Pancreas (tissue), 8 donors: ENCODE measurements around the gene GIMAP2. TPM values are rescaled to one million over a fixed set of nuclear protein-coding genes. Genes with fewer than 3 reads are reported as not detected.

ENCODE experiments used
- polyA plus RNA-seq, 2 donors: library from polyadenylated mRNA; stranded (reverse); fragments of 200-250 nt; gene quantifications; one replicate each; pipeline ENCODE4 v1.2.3, GENCODE V29; 2013
- total RNA-seq, 6 donors: library from RNA; stranded (reverse); fragmentation: NEBNext Ultra II Directional in 4 of 6; extraction: Animal tissue kit (Norgen Biotek cat#: 25700) in 4 of 6; gene quantifications; one replicate each; pipeline versions ENCODE4 v1.2.1 to v1.2.4, GENCODE V29; 2021 to 2023
- donor health status: healthy with polysubstance abuse.
- donor health status: DM: no; HTN: no; CAD: no; lungs with moderate emphysema.
- donor health status: DM: no; HTN: no; CAD: no.
- donor health status: Bipolar disorder and iron deficiency.
- donor health status: DM: yes; HTN: yes; CAD: no.
- donor health status: DM: no; HTN: no; CAD: no.
- donor health status: DM: no; HTN: no; CAD: no.
- donor health status: DM: yes; HTN: yes; CAD: no.

Gene GIMAP2
- total and polyA plus RNA-seq, 8 donors, result 0.51 to 6.2 (median 1.7) TPM

Other genes with a start within 250 kb of the GIMAP2 start
- gene GIMAP8, start 235.1 kb upstream of the GIMAP2 start, total RNA-seq, result 1 to 10 TPM in 5 of 6 donors, under 1 TPM in 1; 0.75 to 5.9 (median 1.8) TPM
- gene GIMAP8, start 235.1 kb upstream of the GIMAP2 start, polyA plus RNA-seq, result 1 to 10 TPM; 2.2 to 3.1 TPM
- 1 to 10 TPM; 1.1 to 5.8 (median 3.9) TPM for gene GIMAP7, start 170.8 kb upstream of the GIMAP2 start, total RNA-seq
- 10 to 100 TPM in 1 of 2 donors, 1 to 10 TPM in 1; 8.4 to 12.3 TPM for gene GIMAP7, start 170.8 kb upstream of the GIMAP2 start, polyA plus RNA-seq
- 10 to 100 TPM in 1 of 6 donors, 1 to 10 TPM in 5; 3.1 to 15.3 (median 4.6) TPM for gene GIMAP4, start 118.3 kb upstream of the GIMAP2 start, total RNA-seq
- gene GIMAP4, start 118.3 kb upstream of the GIMAP2 start, polyA plus RNA-seq, result 1 to 10 TPM; 6.7 to 7.1 TPM
- gene GIMAP6, start 53.3 kb upstream of the GIMAP2 start, total RNA-seq, result 1 to 10 TPM; 2.2 to 7.7 (median 4.0) TPM
- 1 to 10 TPM; 2.9 to 5.7 TPM for gene GIMAP6, start 53.3 kb upstream of the GIMAP2 start, polyA plus RNA-seq
- 1 to 10 TPM in 2 of 6 donors, under 1 TPM in 4; 0.39 to 1.5 (median 0.84) TPM for gene GIMAP1, start 30.9 kb downstream of the GIMAP2 start, total RNA-seq
- 1 to 10 TPM; 1.5 to 2.0 TPM for gene GIMAP1, start 30.9 kb downstream of the GIMAP2 start, polyA plus RNA-seq
- 1 to 10 TPM in 5 of 6 donors, under 1 TPM in 1; 0.83 to 4.1 (median 2.8) TPM for gene GIMAP5, start 51.7 kb downstream of the GIMAP2 start, total RNA-seq
- gene GIMAP5, start 51.7 kb downstream of the GIMAP2 start, polyA plus RNA-seq, result 10 to 100 TPM in 1 of 2 donors, 1 to 10 TPM in 1; 7.6 to 17.3 TPM
- gene TMEM176B, start 114.7 kb downstream of the GIMAP2 start, total RNA-seq, result 10 to 100 TPM; 20.9 to 41.2 (median 30.5) TPM
- gene TMEM176B, start 114.7 kb downstream of the GIMAP2 start, polyA plus RNA-seq, result 10 to 100 TPM; 16.4 to 83.9 TPM
- gene TMEM176A, start 115.1 kb downstream of the GIMAP2 start, total RNA-seq, result 10 to 100 TPM; 13.8 to 27.7 (median 17.7) TPM
- gene TMEM176A, start 115.1 kb downstream of the GIMAP2 start, polyA plus RNA-seq, result 10 to 100 TPM; 17.4 to 66.9 TPM
- gene AOC1, start 166.8 kb downstream of the GIMAP2 start, total RNA-seq, result 1 to 10 TPM in 1 of 6 donors, under 1 TPM in 5; 0.12 to 7.1 (median 0.46) TPM
- gene AOC1, start 166.8 kb downstream of the GIMAP2 start, polyA plus RNA-seq, result under 1 TPM; 0.21 to 0.30 TPM